GM19240 (cell line): Measurements from ENCODE around the gene HCLS1.
A peak's percentile ranks its signal among the peaks of the same experiment; 100 is the strongest.
"Not testable (repeated sequence)": the region's sequence is repeated elsewhere in the genome, so short reads cannot be mapped to it uniquely, and the experiment has no call there.

Source experiments
- DNase-seq: peaks from one replicate; pipeline ENCODE4 v3.0.0; 2011; ENCODE audit warnings: low spot score; ENCODE audit not compliant: insufficient read length

HCLS1 gene

DNA sequence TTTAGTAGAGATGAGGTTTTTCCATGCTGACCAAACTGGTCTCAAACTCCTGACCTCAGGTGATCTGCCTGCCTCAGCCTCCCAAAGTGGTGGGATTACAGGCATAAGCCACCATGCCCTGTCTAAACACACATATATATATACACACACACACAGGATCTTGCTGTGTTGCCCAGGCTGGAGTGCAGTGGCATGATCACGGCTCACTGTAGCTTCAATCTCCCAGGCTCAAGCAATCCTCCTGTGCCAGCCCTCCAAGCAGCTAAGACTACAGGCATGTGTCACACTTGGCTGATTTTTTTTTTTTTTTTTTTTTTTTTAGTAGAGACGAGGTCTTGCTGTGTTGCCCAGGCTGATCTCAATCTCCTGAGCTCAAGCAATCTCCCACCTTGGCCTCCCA lies 60.8 kb downstream of the HCLS1 start:
- DNase-seq: not testable (repeated sequence)

DNA sequence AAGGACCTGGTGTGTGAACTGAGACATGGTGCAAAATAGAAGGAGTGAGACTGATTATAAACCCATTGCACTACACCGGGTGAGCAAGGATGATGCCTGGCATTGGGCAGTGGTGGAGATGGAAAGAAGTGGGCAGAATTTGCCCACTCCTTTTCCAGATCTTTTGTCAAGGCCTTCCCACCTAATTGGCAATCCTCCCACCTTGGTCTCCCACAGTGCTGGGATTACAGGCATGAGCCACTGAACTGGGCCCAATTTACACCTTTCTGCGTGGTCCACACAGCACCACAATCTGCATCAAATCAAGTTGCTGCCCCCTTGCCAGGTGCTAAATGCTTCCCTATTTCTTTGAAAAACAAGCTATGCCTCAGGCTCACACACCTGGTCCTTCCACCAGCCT lies 62.1 kb downstream of the HCLS1 start:
- no peak for DNase-seq

DNA sequence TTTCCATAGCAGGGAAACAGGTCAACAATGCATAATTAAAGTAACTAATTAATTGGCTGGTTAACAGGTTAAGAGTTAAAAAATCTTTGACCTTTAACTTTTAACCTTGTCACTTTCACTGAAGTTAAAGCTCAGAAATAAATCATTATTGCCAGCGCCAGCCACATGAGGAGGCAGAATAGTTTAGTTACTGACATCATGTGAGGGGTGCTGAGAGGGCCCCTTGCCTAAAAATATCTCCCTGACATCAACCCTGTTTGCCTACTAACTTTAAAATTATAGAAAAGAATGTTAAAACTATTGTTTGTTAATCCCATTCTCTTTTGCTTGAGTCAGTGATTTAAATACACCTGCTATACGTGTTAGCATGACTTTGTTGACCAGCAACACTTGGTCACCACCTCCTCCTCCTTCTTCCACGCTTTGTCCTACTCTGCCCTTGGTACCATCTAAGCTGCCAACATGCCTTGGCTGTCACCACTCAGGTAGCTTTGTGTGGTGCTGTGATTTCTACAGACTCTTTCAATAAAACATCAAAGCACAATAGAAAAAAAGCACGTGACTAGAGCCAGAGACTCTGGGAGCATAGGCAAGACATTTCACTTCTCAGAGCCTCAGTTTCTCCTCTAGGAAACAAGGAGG lies 64.8 kb downstream of the HCLS1 start:
- DNase-seq: no peak

DNA sequence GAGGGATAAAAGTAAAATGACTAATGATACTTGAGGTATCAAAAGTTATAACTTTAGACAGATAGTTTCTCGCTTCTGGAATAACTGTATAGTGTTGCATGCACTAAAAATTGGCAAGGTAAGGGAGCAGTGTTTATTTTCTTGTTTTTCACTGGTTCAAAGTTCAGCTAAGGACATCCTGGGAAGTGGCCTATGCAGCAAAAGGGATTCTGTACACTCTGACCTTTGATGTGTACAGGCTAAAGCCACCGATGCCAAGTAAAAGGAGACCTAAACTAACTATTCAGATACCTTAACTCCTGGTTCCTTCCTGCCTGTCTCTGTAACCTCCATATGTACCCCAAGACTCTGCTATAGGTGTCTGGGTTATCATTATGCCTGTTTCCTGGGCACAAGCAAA lies 65.9 kb downstream of the HCLS1 start:
- DNase-seq: no peak

DNA sequence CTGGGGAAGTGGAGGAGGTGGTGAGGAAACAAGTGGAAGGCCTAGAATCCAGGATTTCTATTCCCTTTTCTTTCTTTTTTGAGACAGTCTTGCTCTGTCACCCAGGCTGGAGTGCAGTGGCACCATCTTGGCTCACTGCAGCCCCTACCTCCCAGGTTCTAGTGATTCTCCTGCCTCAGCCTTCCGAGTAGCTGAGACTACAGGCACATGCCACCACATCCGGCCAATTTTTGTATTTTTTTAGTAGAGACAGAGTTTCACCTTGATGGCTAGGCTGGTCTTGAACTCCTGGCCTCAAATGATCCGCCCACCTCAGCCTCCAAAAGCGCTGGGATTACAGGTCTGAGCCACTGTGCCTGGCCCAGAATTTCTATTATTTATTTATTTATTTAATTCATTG lies 66.9 kb downstream of the HCLS1 start:
- DNase-seq: not testable (repeated sequence)

DNA sequence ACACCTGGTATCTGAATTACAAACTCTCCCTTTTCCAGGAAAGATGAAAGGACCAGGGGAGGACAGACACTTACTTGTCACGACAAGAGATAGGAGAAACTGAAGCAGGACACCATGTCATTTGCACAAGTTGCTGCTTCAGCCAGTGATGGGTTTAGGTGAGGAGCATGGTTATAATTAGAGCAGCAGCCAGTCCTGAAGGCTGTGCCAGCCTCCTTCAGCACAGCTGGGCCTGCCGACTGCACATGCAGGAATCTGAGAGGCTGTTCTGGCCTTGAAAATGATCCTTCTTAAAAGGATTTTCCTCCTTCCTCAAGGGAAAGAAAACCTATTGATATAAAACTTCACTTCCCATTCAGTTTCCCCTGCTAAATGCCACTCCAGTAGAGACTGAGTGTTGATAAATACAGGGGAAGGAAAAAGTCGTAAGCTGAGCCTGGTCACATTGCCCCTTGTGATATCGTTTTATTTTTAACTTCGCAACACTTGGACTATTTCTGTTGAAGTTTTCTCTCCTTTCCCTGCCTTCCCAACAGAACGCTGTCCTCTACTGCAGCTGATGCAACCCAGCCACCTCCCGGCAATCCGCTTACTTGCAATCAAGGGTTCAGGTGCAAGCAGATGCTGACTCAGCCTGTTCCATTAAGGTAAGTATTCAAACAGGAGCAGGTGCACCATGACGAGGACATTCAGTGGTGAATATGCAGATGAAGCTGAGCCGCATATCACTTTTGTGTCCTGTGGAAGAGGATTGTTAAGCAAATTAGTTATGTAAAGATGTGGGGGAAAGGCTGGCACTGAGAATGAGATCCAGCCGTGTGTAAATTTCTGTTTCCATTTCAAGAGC lies 67.6 kb downstream of the HCLS1 start, which contains the start of gene FBXO40:
FBXO40 (plus strand) TSS at position 524 of the 847 bp plus-strand sequence. CDS start 27,197 bp downstream, outside the sequence.
- DNase-seq: no peak

DNA sequence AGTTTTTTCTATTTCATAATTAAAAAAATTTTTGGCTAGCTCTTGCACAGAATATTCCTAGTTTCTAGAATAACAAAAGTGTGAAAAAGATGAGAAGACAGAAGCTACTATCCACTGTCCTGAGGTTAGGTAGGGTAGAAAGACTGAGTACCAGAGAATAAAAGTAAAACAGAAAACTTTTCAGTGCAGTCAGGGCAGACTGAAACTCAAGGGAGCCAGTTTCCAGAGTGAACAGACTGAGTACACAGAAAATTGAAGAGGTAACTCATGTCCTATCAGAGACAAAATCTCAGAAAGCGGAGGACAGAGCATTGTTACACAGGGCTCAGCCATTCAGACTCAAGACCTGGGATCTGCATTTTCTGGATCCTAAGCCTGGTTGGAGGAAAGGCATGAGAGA lies 76.3 kb downstream of the HCLS1 start:
- DNase-seq: peak; percentile 8

DNA sequence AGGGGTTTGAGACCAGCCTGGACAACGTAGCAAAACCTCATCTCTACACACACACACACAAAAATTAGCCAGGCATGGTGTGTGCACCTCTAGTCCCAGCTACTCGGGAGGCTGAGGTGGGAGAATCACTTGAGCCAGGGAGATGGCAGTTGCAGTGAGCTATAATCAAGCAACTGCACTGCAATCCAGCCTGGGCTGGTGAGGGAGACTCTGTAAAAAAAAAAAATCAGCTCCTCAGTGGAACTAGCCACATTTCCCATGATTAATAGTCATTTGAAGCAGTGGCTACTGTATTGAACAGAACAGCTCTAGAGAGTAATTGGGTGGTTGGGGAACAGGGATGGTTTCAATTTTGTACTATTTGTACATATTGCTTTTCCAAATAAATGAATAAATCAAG lies 79.0 kb downstream of the HCLS1 start:
- no peak for DNase-seq
